Measurements from ENCODE around the gene FOXO3.

DNA sequence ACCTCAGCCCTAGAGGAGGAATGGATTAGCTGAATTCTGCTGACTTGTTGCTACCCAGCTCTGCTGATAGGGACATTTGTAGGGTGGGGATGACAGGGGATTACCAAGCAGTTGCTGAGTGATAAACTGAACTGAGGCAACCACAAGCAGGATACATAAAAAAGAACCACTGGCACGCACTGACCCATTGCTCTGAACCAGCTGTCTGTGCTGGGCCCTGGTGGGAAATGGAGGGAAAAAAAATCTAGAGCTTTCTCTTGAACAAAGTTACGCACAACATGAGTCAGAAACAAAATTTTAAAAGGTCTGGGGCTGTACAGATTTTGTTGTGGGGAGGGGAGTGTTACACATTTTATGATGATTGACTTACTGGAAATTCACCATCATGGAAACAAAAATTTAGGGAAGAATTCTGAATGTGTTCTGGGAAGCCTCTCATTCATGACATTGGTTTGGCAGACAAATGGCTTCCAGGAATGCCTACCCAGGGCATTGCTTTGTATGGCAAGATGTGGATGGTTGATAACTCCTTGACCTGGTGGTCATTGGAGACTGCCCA is 37.7 kb downstream of the FOXO3 start:
- no peak for TF ChIP-seq RAD21 (CRISPR knock-in tag; IDR thresholded peaks at IDR 0.05)
- TF ChIP-seq EZH2 (conservative IDR thresholded peaks at IDR 0.05; ENCODE audit: low read depth, low read length), result no peak
- no peak for TF ChIP-seq NR1H2 (CRISPR knock-in tag; IDR thresholded peaks at IDR 0.05; ENCODE audit: borderline replicate concordance, low read depth)
- TF ChIP-seq, protein P1, sequence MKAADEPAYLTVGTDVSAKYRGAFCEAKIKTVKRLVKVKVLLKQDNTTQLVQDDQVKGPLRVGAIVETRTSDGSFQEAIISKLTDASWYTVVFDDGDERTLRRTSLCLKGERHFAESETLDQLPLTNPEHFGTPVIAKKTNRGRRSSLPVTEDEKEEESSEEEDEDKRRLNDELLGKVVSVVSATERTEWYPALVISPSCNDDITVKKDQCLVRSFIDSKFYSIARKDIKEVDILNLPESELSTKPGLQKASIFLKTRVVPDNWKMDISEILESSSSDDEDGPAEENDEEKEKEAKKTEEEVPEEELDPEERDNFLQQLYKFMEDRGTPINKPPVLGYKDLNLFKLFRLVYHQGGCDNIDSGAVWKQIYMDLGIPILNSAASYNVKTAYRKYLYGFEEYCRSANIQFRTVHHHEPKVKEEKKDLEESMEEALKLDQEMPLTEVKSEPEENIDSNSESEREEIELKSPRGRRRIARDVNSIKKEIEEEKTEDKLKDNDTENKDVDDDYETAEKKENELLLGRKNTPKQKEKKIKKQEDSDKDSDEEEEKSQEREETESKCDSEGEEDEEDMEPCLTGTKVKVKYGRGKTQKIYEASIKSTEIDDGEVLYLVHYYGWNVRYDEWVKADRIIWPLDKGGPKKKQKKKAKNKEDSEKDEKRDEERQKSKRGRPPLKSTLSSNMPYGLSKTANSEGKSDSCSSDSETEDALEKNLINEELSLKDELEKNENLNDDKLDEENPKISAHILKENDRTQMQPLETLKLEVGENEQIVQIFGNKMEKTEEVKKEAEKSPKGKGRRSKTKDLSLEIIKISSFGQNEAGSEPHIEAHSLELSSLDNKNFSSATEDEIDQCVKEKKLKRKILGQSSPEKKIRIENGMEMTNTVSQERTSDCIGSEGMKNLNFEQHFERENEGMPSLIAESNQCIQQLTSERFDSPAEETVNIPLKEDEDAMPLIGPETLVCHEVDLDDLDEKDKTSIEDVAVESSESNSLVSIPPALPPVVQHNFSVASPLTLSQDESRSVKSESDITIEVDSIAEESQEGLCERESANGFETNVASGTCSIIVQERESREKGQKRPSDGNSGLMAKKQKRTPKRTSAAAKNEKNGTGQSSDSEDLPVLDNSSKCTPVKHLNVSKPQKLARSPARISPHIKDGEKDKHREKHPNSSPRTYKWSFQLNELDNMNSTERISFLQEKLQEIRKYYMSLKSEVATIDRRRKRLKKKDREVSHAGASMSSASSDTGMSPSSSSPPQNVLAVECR (CRISPR knock-in tag; IDR thresholded peaks at IDR 0.05; ENCODE audit: borderline replicate concordance), result no peak
- TF ChIP-seq POLR2A (IDR thresholded peaks at IDR 0.05; ENCODE audit: insufficient read depth in 1 of 2, low read depth in 2 of 2, low read length in 2 of 2), result no peak
- TF ChIP-seq PTBP1 (IDR thresholded peaks at IDR 0.05; ENCODE audit: low read depth, low read length, poor library complexity, severe bottlenecking), result no peak
- TF ChIP-seq AKAP8 (CRISPR knock-in tag; IDR thresholded peaks at IDR 0.05), result no peak
- TF ChIP-seq, protein P2, sequence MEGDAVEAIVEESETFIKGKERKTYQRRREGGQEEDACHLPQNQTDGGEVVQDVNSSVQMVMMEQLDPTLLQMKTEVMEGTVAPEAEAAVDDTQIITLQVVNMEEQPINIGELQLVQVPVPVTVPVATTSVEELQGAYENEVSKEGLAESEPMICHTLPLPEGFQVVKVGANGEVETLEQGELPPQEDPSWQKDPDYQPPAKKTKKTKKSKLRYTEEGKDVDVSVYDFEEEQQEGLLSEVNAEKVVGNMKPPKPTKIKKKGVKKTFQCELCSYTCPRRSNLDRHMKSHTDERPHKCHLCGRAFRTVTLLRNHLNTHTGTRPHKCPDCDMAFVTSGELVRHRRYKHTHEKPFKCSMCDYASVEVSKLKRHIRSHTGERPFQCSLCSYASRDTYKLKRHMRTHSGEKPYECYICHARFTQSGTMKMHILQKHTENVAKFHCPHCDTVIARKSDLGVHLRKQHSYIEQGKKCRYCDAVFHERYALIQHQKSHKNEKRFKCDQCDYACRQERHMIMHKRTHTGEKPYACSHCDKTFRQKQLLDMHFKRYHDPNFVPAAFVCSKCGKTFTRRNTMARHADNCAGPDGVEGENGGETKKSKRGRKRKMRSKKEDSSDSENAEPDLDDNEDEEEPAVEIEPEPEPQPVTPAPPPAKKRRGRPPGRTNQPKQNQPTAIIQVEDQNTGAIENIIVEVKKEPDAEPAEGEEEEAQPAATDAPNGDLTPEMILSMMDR (CRISPR knock-in tag; IDR thresholded peaks at IDR 0.05), result no peak
- TF ChIP-seq, protein P3, sequence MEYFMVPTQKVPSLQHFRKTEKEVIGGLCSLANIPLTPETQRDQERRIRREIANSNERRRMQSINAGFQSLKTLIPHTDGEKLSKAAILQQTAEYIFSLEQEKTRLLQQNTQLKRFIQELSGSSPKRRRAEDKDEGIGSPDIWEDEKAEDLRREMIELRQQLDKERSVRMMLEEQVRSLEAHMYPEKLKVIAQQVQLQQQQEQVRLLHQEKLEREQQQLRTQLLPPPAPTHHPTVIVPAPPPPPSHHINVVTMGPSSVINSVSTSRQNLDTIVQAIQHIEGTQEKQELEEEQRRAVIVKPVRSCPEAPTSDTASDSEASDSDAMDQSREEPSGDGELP (IDR thresholded peaks at IDR 0.05; ENCODE audit: borderline replicate concordance, low read depth), result no peak
- TF ChIP-seq CBX2 (IDR thresholded peaks at IDR 0.05; ENCODE audit: low read depth, low read length), result no peak
- TF ChIP-seq CBX2 (CRISPR knock-in tag; IDR thresholded peaks at IDR 0.05; ENCODE audit: low read depth), result no peak
- no peak for TF ChIP-seq PCBP1 (IDR thresholded peaks at IDR 0.05; ENCODE audit: borderline replicate concordance, low read depth, low read length)
- no peak for TF ChIP-seq SP1 (IDR thresholded peaks at IDR 0.05)
- TF ChIP-seq SP1 (CRISPR knock-in tag; IDR thresholded peaks at IDR 0.05), result no peak
